ENCODE measurements around the gene MALT1.

The MALT1 gene

DNA sequence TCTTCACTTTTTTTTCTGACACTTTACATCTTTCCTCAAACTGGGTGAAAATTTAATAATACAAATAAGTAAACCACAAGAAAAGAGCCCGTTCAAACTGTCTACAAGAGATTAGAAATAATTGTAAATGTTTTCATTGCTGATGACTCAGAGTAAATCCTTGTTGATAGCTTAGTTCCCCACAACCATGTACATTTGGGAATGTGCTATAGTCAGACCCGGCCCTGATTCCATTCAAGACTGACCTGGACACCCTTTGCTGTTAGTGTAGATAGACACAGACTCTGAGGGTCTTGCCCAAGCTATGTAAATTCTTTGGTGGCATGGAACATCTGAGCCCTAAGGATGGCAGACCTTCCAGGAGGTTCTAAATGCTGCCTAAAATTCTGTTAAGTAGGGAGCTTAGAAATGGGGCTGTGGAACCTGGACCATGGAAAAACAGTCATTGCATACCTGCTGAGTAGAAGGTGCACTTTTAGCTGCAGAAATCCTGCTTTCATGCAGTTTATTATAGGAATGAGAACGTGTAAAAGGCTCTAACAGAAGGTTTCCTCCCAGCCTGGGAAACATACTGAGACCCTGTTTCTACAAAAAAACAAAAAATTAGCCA is 3.7 kb downstream of the MALT1 start:
- POLR2A ChIA-PET: no interaction called here
- DNase-seq (ENCODE audit: low read depth, low spot score): no peak
- CTCF ChIA-PET: no interaction called here
- no peak overlapping the region for H3K4me3 ChIP-seq (ENCODE audit: low read depth, low read length)
- TF ChIP-seq, protein P1, sequence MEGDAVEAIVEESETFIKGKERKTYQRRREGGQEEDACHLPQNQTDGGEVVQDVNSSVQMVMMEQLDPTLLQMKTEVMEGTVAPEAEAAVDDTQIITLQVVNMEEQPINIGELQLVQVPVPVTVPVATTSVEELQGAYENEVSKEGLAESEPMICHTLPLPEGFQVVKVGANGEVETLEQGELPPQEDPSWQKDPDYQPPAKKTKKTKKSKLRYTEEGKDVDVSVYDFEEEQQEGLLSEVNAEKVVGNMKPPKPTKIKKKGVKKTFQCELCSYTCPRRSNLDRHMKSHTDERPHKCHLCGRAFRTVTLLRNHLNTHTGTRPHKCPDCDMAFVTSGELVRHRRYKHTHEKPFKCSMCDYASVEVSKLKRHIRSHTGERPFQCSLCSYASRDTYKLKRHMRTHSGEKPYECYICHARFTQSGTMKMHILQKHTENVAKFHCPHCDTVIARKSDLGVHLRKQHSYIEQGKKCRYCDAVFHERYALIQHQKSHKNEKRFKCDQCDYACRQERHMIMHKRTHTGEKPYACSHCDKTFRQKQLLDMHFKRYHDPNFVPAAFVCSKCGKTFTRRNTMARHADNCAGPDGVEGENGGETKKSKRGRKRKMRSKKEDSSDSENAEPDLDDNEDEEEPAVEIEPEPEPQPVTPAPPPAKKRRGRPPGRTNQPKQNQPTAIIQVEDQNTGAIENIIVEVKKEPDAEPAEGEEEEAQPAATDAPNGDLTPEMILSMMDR (IDR thresholded peaks at IDR 0.05; ENCODE audit: insufficient read depth, low read length, missing control alignments): no peak

DNA sequence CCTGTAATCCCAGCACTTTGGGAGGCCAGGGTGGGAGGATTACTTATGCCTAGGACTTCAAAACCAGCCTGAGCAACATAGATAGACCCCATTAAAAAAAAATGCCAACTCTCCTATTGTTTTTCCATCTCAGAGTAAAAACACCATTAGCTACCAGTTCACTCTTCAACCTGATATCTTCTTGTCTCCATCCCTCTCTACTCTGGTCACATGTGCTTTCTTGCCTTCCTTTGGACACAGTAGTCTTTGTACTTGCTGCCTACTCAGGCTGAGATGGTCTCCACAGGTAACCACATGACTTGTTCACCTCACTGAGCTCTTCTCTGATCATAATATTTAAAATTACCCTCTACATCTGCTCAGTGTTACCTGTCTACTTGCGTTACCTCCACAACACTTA is 5.0 kb downstream of the MALT1 start:
- CTCF ChIA-PET: no interaction called here
- DNase-seq (ENCODE audit: low read depth, low spot score): no peak
- TF ChIP-seq, protein P1 (IDR thresholded peaks at IDR 0.05; ENCODE audit: insufficient read depth, low read length, missing control alignments): no peak
- H3K4me3 ChIP-seq (ENCODE audit: low read depth, low read length): no peak overlapping the region
- POLR2A ChIA-PET: no interaction called here

DNA sequence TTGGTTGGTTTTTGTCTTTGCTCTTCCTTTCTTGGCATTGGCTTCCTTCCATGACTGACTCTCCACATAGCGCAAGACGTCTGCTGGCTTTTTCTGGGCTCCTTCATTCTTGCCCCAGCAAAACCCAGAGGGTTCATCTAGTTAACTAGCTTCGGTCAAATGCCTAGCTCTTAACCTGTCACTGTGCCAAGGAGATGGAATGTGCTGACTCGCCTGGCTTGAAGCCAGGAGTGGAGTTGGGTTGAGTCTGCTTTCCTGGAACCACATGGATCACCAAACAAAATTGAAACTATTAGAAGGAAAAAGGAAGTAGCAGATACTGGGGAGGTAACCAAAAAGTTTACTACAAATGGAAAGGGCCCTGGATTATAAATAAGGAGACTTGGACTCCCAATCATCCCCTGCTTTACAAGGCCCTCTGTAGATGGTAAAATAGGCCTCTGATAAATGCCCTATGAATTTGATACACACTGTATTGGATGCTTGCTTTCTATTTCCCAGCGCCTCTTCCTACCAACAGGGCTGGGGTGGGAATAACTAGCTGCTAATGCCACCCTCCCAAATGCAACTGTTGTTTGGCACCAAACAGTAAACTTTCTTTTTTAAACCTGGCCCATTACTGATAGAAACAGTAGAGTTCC is 11.3 kb downstream of the MALT1 start:
- POLR2A ChIA-PET: no interaction called here
- DNase-seq (ENCODE audit: low read depth, low spot score): no peak
- H3K4me3 ChIP-seq (ENCODE audit: low read depth, low read length): no peak overlapping the region
- CTCF ChIA-PET: interaction anchor here (1.0 to 1.8 kb wide), 4 partner anchors 11 to 152 kb away, joined by 3 to 9 read pairs (median 4); partner anchors contain the start of gene MALT1
- TF ChIP-seq, protein P1 (IDR thresholded peaks at IDR 0.05; ENCODE audit: insufficient read depth, low read length, missing control alignments): no peak

DNA sequence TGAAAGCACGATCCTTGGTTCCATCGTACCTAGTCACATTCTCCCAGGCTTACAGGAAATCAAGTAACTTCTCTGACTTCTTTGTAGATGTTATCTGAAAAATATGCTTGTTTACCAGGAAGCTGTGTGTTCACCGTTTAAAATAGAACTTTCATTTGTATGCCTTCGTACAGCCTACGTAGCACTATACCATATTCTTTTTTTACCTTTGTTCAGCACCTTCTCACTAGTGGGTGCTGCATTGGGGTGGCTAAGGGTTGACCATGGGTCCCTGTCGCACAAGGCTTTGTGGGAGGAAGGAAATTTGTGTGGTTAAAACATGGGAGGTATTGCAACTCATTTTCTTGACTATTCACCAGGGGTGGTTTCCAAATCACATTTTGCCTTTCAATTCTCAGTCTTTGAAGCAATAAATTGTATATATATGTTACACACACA is 16.6 kb downstream of the MALT1 start:
- CTCF ChIA-PET: interaction anchor here (1.4 kb wide), 1 partner anchor 76 kb away, joined by 6 read pairs; no protein-coding TSS in a partner anchor
- DNase-seq (ENCODE audit: low read depth, low spot score): no peak
- POLR2A ChIA-PET: no interaction called here
- TF ChIP-seq, protein P1 (IDR thresholded peaks at IDR 0.05; ENCODE audit: insufficient read depth, low read length, missing control alignments): no peak
- no peak overlapping the region for H3K4me3 ChIP-seq (ENCODE audit: low read depth, low read length)

DNA sequence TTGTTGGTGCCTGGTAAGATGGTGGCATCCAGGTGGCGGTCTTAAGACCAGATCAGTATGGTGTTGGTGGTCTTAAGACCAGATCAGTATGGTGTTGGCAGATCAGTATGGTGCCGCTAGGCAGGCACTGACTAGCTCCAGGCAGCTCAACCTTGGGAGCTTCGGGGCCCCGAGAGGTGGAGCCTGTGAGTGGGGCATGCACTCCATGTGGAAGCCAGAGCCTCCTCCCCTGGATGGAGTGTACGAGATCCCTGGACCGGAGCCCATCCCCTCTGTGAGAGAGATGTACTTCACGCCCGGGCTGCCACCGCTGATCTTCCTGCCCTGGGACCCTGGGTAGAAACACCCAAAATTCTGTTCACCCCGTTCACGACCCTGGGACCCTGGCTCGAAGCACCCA is 19.0 kb downstream of the MALT1 start:
- TF ChIP-seq, protein P1 (IDR thresholded peaks at IDR 0.05; ENCODE audit: insufficient read depth, low read length, missing control alignments): no peak
- no peak overlapping the region for H3K4me3 ChIP-seq (ENCODE audit: low read depth, low read length)
- ChIA-PET POLR2A (no interaction called here), CTCF (interaction anchor here (1.1 kb wide), 1 partner anchor 113 kb away, joined by 3 read pairs; no protein-coding TSS in a partner anchor)
- DNase-seq (ENCODE audit: low read depth, low spot score): no peak

DNA sequence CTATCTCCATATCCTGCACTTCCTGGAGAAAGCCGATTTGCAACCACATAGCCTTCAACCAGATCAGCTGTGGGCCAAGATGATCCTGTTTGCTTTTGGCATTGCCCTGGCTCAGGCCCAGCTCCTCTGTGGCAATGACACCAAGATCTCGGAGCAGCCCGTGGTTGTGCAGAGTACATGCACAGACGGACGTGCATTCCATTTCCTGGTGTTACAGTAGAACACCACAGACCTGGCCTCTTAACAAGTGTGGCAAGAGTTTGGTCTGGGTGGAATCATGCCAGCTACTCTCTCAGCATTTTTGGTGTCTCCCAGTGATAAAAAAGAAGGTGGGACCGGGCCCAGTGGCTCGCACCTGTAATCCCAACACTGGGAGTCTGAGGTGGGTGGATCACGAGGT is 20.0 kb downstream of the MALT1 start:
- POLR2A ChIA-PET: no interaction called here
- TF ChIP-seq, protein P1 (IDR thresholded peaks at IDR 0.05; ENCODE audit: insufficient read depth, low read length, missing control alignments): no peak
- DNase-seq (ENCODE audit: low read depth, low spot score): no peak
- no peak overlapping the region for H3K4me3 ChIP-seq (ENCODE audit: low read depth, low read length)
- CTCF ChIA-PET: interaction anchor here (1.2 kb wide), 1 partner anchor 10 kb away, joined by 3 read pairs; no protein-coding TSS in a partner anchor

All from AG04449 (cell line).